HCT116 (cell line): ENCODE measurements around the gene MBTD1.

Experiments
- CBX3 ChIP-seq: IDR thresholded peaks from 2 replicates; pipeline ENCODE4 v1.6.1; 2012; ENCODE audit warnings: low read depth
- CEBPB ChIP-seq: IDR thresholded peaks from 2 replicates; pipeline ENCODE4 v1.6.1; 2012; ENCODE audit warnings: low read depth
- CTCF ChIP-seq, 3 experiments: fragments of 200-600 bp in 1 of 3; sonication (generic) in 1 of 3; IDR thresholded peaks in 2 of 3; conservative IDR thresholded peaks in 1 of 3; 2 replicates each; pipeline ENCODE4 v1.5.1; 2012 to 2017; ENCODE audit warnings: low read depth in 2 of 3, low read length in 2 of 3, antibody characterized with exemption in 1 of 3, borderline replicate concordance in 1 of 3, control low read depth in 1 of 3, mild to moderate bottlenecking in 1 of 3, mixed read lengths in 1 of 3, mixed run types in 1 of 3, moderate library complexity in 1 of 3; ENCODE audit not compliant: insufficient read depth in 1 of 3
- EZH2 ChIP-seq: fragments of 200-600 bp; sonication (generic); IDR thresholded peaks from 2 replicates; pipeline ENCODE4 v1.6.1; 2017; ENCODE audit warnings: antibody characterized with exemption, mixed run types
- EZH2phosphoT487 ChIP-seq: fragments of 200-600 bp; IDR thresholded peaks from 2 replicates; pipeline ENCODE4 v1.6.1; 2018; ENCODE audit warnings: antibody characterized with exemption, borderline replicate concordance
- MAX ChIP-seq: IDR thresholded peaks from 2 replicates; pipeline ENCODE4 v1.6.1; 2012
- POLR2A ChIP-seq: IDR thresholded peaks from 2 replicates; pipeline ENCODE4 v1.7.0; 2011; ENCODE audit warnings: borderline replicate concordance; ENCODE audit not compliant: insufficient read depth, insufficient read length; ENCODE audit errors: extremely low read depth
- SIN3A ChIP-seq: IDR thresholded peaks from 2 replicates; pipeline ENCODE4 v1.6.1; 2012; ENCODE audit warnings: low read depth
- SP1 ChIP-seq: IDR thresholded peaks from 2 replicates; pipeline ENCODE4 v1.6.1; 2012; ENCODE audit warnings: low read depth
- YY1 ChIP-seq: IDR thresholded peaks from 2 replicates; pipeline ENCODE4 v1.6.1; 2011; ENCODE audit warnings: low read length, low read depth, moderate library complexity, mild to moderate bottlenecking; ENCODE audit not compliant: insufficient replicate concordance; ENCODE audit errors: extremely low read depth
- ZBTB33 ChIP-seq: IDR thresholded peaks from 2 replicates; pipeline ENCODE4 v1.6.1; 2011; ENCODE audit warnings: mild to moderate bottlenecking, low read length, moderate library complexity; ENCODE audit not compliant: insufficient replicate concordance; ENCODE audit errors: extremely low read depth
- ZFX ChIP-seq: fragments of 450-650 bp; IDR thresholded peaks from 2 replicates; pipeline ENCODE4 v1.6.1; 2017

GRCh38 chr17:51184124-51184523 is 75.7 kb downstream of the MBTD1 start:
- TF ChIP-seq SIN3A (no peak), CTCF (IDR thresholded peaks at IDR 0.05 in 2 of 3, conservative IDR thresholded peaks at IDR 0.05 in 1 of 3; ENCODE audit: borderline replicate concordance in 1 of 3, insufficient read depth in 1 of 3, low read depth in 2 of 3, low read length in 2 of 3) (no peak), POLR2A (no peak), EZH2 (no peak), ZFX (no peak), YY1 (no peak), CEBPB (no peak), MAX (no peak), EZH2phosphoT487 (no peak), ZBTB33 (no peak), CBX3 (no peak), SP1 (no peak)
